Glomerular endothelial cell (primary cell): ENCODE measurements around the gene MED15. TPM values are rescaled to one million over a fixed set of nuclear protein-coding genes. Genes with fewer than 3 reads are reported as not detected.

ENCODE experiments used
- DNase-seq: peaks from one replicate; pipeline ENCODE4 v3.0.0-alpha.2; 2011; ENCODE audit warnings: low read depth, low spot score; ENCODE audit errors: extremely low read depth
- total RNA-seq: library from RNA; depleted of rRNA; stranded (reverse); fragments of >200 nt; gene quantifications from 2 replicates; pipeline ENCODE4 v1.2.3, GENCODE V29; 2015

The MED15 gene
- total RNA-seq, 1 donor from 2014 or later = 108 TPM

DNA sequence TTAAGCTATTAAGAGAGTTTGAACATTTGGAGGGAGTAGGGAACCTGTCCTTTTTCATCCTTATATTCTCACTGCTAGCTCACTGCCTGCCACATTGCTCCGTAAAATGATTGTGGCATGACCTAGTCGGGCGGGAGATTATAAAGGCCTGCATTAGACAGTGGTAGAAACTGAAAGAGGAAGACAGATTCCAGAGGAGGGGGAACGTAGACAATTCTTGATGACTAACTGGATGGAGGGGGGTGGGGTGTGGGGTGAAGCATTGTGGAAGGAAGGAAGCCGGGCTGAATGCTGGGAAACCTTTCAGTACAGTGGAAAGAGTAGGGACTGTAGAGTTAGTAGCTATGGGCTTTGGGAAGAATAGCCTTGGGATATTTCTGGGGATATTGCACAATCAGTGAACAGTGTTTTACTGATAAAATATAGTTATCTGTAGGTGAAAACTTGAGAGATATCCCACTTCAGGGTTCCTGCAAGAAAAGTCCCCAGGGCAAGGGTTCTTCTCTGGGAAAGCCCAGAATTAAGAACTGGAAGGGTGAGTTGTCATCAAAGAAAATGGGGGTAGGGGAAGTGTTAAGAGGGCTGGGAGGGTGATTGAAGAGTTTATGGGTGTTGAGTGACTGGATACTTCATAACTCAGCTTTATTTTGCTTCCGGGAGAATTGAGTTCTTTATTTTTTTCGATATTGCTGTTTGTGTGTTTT lies 2.1 kb downstream of the MED15 start:
- DNase-seq = no peak

DNA sequence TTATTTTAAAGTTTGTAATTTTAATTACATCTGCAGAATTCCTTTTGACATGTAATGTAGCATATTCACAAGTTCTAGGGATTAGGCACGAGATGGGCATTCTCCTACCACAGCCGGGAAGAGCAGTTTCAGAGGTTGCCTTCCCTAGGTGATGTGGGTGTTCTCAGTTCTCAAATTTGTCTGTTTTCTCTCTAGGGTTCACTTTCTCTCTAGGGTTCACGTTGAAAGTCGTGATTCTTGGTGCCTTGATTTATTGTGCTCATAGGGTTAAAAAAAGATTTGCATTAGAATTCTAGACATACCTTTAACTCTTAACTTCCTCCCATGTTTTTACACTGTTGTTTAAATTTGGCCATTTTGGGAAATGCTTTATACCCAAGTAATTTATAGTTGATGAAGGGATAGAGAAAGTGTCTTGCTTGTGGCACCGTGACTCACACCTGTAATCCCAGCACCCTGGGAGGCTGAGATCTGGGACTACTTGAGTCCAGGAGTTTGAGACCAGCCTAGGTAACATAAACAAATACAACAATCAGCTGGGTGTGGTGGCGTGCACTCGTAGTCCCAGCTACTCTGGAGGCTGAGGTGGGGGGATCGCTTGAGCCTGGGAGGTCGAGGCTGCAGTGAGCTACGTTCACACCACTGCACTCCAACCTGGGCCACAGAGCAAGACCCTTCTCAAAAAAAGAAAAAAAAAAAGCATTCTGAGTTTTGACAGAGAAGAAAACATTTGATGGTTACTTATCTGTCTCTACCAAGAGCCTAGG lies 3.6 kb downstream of the MED15 start:
- no peak for DNase-seq

DNA sequence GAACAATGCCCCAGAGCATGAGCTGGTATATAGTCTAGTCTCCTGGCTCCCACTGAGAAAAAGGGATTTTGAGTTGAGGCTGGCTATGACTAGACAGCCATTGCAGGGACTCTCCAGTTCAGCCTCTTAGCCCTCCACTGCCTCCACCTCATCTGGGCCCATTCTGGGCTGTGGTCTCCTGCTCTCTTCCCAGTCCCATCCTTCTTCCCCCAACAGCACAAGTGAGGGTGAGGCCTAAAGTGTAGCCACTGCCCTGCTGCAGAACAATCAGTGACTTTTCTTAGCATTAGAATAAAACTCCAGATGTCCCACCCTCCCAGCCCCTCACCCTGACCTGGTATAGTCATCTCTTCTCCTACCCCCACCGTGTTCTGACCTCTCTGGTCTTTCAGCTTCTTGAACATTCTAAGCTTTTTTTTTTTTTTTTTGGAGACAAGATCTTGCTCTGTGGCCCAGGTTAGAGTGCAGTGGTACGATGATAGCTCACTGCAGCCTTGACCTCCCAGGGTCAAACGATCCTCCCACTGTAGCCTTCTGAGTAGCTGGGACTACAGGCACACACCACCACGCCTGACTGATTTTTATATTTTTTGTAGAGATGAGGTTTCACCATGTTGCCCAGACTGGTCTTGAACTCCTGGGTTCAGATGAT lies 4.3 kb downstream of the MED15 start:
- DNase-seq = no peak

DNA sequence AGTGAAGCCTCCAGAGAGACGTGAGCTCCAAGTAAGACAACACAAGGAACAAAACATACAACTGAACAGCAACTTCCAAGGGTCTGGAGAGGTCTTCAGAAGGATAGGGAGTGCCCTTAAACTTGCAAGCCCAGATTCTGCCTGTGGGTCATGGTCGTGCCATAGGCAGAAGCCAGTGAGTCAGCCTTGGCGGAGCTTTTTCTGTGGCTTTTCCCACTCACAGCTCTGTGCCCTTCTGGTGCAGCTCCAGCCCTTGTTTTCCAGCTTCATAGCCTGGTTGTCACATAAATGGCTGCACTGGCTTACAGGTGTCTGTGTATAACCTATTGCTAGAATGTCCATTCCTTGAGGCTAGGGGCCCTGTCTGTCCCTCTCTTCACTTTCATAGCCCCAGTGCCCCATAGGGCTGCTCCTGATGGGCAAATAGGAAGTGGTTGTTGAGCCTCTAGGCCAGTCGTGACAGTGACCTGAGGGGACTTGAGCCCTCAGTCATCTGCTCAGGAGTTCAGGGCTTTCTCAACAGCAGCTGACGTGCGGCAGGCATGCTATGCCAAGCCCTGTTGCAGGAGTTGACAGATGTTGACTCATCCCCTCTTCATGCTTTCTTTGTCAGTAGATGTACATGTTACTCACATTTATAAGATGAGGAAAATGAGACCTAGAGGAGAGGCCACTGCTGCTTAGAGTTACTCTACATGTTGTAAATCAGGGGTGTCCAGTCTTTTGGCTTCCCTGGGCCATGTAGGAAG lies 7.4 kb downstream of the MED15 start:
- no peak for DNase-seq

DNA sequence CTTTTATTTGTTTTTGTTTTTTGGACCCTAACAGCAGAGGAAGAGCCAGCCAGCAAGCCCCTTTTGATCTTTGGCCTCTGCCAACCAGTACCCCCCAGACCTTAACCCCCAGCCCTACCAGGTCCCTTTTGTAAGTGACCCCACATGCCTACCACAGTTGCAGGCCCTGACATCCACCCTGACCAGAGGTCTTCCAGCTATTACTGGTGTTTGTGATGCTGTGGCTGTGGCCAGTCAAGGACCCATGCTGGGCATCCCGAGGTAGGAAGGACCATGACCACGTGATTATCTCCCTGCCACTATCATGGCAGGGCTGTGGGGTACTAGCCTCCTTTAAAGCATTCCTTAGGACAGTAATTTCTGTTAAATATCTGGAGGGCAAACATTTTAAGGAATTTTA lies 9.0 kb downstream of the MED15 start:
- DNase-seq = no peak

DNA sequence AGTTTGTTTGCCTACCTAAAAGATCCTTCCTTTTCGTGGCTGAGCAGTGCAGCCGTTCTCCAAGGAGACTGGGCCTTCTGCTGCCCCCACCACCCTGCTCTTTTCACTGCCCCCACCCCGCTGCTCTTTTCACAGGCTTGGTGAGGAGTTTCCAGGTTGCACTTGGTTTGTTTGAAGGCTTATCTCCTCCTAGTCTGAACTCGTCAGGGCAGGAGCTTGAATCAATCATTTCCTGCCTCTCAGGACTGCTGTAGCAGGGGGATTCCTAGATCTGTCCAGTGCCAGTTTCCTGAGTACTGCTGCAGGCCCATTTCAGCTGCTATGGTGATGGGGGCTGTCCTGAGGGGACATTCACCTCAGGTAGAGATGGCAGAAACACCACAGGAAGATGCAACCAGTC lies 10.0 kb downstream of the MED15 start:
- DNase-seq = no peak

DNA sequence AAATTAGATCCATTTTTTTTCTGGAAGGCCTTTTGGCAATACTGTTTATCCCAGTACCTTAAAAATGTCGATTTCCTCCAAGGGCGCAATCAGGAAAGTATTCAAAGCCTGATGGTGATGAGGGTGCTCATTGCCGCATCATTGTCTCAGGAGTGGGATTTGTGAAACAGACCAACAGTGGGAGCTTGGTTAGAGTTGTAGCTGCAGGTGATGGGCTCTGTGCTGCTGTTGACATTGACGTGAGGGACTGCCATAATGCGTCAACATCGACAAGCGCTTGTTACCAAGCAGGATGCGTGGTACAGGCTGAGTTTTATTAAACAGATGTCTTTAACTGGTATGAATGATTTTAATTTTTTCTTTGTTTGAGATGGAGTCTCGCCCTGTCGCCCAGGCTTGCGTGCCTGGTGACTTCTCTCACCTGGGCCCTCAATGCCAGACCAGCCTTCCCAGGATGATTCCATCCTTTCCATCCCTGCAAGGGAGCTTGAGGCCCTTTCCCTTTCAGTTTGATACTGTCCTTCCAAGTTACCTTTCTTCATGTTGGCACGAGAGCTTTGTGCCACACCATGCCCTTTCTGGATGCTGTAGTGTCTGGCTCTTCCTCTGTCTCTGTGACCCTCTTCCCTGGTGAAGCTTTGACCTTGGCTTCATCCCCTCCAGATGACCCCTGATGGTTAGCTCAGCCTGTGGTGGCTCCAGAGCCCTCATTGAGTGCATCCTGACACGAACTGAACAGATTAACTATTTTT lies 10.6 kb downstream of the MED15 start:
- no peak for DNase-seq

DNA sequence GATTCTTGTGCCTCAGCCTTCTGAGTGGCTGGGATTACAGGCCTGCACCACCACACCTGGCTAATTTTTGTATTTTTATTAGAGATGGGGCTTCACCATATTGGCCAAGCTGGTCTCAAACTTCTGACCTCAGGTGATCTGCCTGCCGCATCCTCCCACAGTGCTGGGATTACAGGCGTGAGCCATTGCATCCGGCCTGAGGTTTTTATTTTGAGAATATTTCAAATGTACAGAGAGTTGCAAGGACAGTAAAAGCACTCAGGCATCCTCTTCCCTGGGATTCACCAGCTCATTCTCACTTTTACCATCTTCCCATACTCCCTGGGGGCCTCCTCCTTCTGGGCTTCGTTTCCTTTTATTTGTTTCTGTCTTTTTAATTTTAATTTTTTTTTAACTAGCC lies 12.1 kb downstream of the MED15 start:
- DNase-seq = no peak

DNA sequence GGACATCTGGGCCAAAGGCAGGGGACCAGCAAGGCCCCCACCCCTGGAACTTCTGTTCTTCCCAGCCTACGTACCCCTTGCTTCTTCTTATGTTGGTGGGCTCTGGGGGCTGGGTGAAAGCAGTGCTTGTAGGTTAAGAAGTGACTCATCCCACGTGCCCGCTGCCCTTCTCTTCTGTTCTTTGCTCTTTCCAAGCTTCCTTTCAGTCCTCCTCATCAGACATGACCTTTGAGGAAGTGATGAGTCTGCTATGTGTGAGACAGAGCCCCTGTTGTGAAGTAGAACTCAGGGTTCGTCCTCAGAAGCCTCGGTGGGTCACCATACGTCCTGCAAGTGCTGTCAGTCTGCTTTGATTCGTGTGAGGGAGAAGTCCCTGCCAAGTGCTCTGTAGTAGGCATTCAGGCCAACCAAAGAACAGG lies 12.7 kb downstream of the MED15 start:
- DNase-seq = no peak

DNA sequence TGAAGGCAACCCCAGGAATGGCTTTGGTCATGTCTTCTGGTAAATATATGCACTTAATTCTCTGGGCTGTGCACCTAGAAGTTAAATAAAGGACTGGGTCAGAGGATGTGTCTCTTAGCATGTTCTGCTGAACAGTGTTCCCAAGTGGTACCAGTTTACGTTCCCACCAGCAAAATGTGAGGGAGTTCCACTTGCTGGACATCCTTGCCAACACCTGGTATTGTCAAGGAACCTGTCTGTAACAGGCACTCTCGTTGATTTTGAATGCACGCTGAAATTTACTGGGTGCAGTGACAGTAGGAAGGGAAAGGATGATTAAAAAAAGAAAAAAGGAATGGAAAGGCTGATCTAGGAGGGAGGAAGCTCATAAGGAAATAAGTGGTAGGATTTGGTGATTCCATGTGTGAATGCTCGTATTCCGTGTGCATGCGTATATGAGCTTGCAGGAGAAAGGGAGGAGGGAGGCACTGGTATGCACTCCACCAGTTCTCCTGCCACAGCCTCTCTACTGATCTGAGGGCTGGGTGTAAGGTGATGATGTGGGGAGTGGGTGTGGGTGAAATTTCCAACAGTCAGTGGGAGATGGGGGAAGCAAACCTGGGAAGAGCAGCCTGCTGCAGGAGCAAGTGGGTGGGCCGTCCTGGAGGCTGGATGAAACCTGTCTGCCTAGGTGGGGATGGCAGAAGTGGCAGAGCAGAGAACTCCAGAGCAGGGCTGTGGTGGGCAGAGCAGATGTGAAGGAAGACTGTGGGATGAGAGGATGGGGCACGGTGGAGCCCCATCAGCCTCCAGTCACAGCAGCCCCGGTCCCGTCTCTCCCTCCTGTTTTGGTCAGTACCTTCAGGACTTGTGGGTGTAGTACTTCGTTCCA lies 15.0 kb downstream of the MED15 start:
- DNase-seq = no peak

DNA sequence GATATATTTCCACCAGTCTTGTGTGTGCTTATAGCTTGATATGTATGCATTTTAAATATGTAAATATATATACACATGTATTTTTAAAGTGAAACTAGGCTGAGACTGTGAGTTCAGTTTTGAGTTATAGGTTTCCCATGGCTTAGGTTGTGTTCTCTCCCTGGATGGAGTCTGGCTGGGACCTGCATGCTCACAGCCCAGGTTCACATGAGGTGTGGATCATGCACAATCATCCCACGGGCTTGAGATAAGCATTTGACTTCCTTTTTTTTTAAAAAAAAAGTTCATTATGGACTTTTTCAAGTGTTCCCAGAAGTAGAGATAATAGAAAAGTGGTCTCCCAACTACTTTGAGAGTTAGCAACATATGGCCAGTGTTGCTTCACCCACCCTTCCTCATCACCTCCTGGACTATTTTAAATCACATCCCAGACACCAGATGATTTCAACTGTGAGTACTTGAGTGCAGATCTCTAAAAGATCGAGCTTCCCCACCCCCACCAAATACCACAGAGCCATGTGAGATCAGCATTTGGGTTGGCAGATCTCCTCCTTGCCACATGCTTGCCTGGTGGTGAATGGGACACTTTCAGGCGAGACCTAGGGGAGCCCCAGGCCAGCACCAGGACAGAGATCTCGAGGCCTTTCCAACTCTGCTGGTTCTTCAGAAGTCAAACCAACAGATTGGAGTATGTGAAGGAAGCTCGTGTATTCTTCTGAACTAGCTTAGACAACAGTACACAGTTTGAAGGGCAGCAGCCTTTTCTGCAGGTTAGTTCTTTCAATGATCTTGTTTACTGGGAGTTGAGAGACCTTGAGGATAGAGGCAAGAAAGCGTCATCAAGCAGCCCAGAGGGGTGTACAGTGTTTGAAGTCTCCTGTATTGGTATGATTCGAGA lies 15.9 kb downstream of the MED15 start:
- DNase-seq = no peak

DNA sequence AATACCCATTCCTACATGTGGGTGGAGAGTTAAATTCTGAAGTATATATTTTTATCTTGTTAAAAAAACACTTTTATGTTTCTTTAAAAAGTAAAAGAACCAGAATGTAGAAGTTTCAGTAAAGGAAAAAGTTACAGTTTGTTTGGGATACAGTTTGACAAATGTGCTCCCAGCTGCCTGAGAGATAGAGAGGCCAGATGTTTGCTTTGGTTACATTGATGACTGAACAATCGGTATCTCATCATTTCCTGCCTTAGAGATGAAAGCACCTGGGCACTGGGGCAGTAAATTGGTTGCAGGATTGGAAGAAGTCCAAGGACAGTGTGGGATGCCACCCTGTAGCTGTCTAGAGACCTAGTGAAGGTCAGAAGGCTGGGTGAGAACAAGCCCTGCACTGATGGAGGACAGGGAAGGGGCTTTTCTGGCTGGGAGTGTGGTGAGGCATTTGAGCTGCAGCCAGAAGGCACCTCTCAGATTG lies 16.6 kb downstream of the MED15 start:
- no peak for DNase-seq

DNA sequence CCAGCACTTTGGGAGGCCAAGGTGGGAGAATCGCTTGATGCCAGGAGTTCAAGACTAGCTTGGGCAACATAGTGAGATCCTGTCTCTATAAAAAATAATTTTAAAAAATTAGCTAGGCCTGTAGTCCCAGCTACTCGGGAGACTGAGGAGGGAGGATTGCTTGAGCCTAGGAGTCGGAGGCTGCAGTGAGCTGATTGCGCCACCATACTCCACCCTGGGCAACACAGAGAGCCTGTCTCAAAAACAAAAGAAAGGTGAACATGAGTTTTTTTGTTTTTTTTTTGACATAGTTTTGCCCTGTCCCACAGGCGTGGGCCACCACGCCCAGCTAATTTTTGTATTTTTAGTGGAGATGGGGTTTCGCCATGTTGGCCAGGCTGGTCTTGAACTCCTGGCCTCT lies 17.6 kb downstream of the MED15 start:
- DNase-seq = no peak

DNA sequence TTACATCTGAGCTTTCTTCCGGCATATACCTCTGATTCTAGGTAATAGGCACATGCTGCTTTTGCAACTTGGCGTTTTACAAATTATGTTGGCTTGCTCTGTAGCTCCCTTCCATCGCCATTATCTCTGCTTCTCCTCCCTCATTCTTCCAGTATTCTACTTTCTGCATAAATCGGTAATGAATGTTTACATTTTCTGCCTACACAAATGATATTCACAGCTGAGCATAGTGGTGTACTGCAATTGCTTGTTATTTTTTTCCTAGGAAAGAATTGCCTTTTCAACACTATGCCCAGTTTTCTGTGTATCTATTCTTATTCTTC lies 18.9 kb downstream of the MED15 start:
- no peak for DNase-seq

DNA sequence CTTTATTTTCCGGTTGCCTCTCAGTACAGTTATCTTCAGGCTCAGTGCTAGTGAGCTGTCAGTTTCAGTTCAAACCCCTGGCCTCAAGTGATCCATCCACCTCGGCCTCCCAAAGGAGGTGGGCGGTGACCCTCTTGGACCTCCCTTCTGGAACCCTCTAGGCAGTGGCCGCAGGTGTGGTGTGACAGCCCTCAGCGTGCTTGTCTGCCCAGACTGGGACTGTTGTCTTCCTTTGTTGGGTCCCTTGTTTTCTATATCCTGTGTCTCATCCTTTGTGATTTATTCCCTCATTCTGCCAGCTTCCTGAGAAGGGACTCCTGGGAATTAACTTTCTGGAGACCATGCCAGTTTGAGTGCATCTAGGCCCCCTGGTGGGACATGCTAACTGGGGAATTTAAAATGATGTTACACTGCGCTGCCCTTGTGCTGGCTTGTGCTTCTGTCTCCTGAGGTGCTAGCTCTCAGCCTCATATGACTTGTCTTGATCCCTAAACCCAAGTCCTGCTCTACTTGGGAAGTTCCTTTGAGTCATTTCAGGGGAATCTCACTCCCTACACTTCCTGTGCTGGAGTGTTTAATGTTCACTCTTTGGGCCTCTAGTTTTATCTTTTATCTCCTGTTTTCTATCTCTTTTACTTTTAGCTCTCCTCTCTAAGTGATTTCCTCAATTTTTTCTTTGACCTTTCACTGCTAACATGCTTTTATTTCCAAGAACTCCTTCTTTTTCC lies 19.4 kb downstream of the MED15 start:
- DNase-seq = no peak

DNA sequence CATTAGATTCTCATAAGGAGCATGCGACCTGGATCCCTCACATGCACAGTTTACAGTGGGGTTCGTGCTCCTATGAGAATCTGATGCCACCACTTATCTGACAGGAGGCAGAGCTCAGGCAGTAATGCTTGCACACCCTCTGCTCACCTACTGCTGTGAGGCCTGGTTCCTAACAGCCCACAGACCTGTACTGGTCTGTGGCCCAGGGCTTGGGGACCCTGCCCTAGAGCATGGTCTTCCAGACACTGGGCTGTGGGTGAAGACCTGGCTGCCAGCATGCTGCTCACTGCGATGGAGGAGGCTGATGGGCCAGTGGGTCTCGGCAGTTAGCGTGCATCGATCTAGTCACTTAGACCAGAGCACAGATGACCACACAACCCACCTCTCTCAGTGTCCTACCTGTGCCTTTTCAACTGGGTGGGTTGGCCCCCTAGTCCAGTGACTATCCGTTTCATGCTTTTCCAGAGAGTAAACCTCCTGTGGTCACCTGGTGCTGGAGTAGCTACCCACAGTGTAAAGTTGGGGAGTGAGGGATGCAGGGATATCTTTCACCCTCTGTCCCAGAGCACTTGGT lies 21.1 kb downstream of the MED15 start:
- no peak for DNase-seq

DNA sequence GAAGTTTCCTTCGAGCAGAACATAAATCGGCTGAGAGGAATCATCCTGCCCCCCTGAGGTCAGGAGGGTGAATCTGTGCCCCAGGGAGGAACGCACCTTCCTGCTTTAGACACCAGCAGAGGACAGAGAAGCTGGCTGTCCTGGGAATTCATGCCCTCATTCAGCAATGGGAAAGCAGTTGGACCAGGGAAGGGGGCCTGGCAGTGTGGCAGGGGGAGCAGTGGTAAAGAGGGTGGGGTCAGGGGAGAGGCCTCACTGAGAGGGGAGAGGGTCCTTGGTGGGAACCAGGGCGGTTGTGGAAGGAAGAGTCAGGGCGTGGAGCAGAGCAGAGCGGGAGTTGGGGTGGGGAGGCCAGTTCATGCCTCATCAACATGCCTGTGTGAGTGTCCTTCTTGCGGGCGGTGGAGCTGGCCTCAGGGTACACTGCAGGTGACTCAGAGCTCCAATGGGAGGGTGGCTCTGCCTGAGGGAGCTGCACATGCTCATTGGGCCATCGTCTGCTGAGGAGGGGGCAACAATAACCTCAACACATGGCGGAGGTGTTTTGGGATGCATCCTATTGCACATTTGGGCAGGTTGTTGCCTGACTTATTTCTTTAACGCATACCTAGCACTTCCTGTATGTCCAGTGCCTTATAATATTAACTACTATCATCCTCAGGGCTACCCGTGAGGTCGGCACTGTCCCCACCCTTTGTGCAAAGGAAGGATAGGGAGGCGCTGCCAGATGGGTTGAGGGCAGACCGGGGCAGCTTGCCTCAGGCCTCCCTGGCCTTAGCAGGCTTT lies 23.2 kb downstream of the MED15 start:
- no peak for DNase-seq
